ENCODE measurements around the gene VPS37D. TPM values are rescaled to one million over a fixed set of nuclear protein-coding genes. Genes with fewer than 3 reads are reported as not detected.

Gene VPS37D
- total RNA-seq, 1 donor from 2014 or later, result 3.1 TPM

Small RNAs within 50 kb of the gene (small RNA-seq; reads per million reads assigned to genes)
- 0.16 reads per million for gene MIR4284

Other genes with a start within 250 kb of the VPS37D start
- 13.0 TPM for gene FZD9, start 234.1 kb upstream of the VPS37D start, total RNA-seq
- gene BAZ1B, start 145.5 kb upstream of the VPS37D start, total RNA-seq, result 38.1 TPM
- 6.8 TPM for gene BCL7B, start 110.1 kb upstream of the VPS37D start, total RNA-seq
- 54.8 TPM for gene TBL2, start 89.3 kb upstream of the VPS37D start, total RNA-seq
- 1.6 TPM for gene MLXIPL, start 43.3 kb upstream of the VPS37D start, total RNA-seq
- gene DNAJC30, start 15.6 kb downstream of the VPS37D start, total RNA-seq, result 1.6 TPM
- 45.4 TPM for gene BUD23, start 15.8 kb downstream of the VPS37D start, total RNA-seq
- gene STX1A, start 51.8 kb downstream of the VPS37D start, total RNA-seq, result 8.4 TPM
- gene ABHD11, start 71.0 kb downstream of the VPS37D start, total RNA-seq, result 13.6 TPM
- gene CLDN3, start 102.4 kb downstream of the VPS37D start, total RNA-seq, result 0.52 TPM
- not detected for gene CLDN4, start 163.2 kb downstream of the VPS37D start, total RNA-seq
- gene METTL27, start 174.7 kb downstream of the VPS37D start, total RNA-seq, result 1.6 TPM
- not detected for gene TMEM270, start 193.3 kb downstream of the VPS37D start, total RNA-seq